GM13977 (cell line): ENCODE data around the gene CLN6.
"Not testable (repeated sequence)": the region's sequence is repeated elsewhere in the genome, so short reads cannot be mapped to it uniquely, and the experiment has no call there.

Source experiments
- DNase-seq: peaks from one replicate; pipeline ENCODE4 v3.0.0; 2012; ENCODE audit warnings: low spot score
- CTCF ChIP-seq: IDR thresholded peaks from 2 replicates; pipeline ENCODE4 v1.5.1; 2012; ENCODE audit warnings: mild to moderate bottlenecking, control low read depth; ENCODE audit not compliant: insufficient read depth; ENCODE audit errors: extremely low read depth, missing control alignments
- in situ Hi-C: fragments of 300-500 bp; cut with MboI; formaldehyde crosslinking; loops from one replicate; pipeline ENCODE4 v1.12.0; 2022; ENCODE audit warnings: low sequenced_read_pairs, low pct_unique_long_range_greater_than_20kb, mixed read lengths, inconsistent platforms; ENCODE audit not compliant: unreplicated experiment

Gene CLN6

DNA sequence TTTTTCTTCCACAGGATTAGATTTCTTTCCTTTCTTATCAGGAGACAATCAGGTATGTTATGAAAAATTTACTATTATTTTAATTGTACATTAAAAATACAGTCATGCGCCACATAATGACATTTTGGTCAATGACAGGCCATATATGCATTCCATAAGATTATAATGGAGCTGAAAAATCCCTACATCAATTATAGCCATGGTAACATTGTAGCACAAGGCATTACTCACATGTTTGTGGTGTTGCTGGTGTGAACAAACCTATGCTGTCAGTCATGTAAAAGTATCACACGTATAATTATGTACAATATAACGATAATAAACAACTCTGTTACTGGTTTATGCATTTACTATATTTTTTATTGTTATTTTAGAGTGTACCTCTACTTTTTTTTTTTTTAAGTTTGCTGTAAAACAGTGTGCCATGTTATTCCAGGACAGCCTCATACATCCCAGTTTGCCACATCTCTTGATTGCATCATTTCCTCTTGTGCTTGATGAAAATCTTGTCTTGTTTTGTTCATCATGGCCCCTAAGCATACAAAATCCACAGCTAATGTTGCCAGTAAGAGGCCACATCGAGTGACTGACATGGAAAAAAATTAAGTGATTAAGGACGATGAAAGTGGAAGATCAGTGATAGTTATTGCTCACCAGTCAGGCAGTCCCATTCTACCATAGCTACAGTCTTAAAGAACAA lies 45.8 kb downstream of the CLN6 start:
- no peak for TF ChIP-seq CTCF
- in situ Hi-C loops: no loop called here
- DNase-seq: no peak

DNA sequence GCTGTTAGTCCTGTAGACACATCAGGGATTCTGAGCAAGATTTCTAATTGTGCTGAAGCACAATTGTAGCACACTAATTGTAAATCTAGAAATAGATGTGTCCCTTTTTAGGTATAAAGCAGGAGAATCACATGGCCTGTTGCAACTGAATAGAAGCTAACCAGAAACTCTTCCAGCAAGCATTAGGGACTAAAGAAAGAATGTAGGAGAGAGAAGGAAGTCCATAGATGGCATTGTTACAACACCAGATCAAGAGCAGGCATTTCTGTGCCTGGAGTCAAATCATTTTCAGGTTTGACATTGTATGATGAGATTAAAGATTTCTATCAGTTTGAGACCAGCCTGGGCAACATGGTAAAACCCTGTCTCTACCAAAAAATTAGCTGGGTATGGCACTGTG lies 51.8 kb downstream of the CLN6 start:
- in situ Hi-C loops: no loop called here
- TF ChIP-seq CTCF: no peak
- no peak for DNase-seq

DNA sequence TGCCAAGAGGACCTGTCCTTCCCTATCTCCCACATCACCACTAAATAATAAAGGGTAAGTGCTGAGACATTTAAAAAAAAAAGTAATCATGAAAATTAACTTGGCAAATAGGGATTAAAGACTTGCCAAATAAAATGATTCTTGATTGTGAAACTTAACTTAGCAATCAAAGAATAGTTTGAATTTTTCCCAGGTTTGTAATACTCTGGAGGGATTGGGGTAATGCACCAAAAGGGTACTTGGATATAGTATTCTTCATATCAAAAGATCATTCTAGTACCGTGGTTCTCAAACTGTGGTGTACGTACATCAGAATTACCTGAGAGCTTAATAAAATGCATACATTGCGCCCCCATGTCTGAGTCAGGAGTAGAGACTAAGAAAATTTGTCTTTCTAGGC lies 52.9 kb downstream of the CLN6 start:
- DNase-seq: no peak
- TF ChIP-seq CTCF: no peak
- in situ Hi-C loops: no loop called here

DNA sequence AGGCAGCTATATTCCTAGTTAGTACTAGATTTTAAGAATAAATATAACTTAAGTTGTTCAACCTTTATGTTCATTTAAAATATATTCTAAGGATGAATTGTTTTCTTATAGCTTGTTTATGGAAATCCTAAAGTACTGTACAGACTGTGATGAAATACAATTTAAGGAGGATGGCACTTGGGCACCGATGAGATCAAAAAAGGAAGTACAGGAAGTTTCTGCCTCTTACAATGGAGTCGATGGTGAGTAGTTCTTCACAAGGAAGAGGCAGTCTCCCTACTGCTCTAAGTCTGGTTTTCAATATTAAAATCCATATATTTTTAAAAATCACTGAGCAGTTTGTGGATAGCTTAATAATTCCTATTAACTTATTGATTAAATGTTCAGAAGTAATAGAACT lies 54.0 kb downstream of the CLN6 start:
- no peak for TF ChIP-seq CTCF
- in situ Hi-C loops: no loop called here
- no peak for DNase-seq

DNA sequence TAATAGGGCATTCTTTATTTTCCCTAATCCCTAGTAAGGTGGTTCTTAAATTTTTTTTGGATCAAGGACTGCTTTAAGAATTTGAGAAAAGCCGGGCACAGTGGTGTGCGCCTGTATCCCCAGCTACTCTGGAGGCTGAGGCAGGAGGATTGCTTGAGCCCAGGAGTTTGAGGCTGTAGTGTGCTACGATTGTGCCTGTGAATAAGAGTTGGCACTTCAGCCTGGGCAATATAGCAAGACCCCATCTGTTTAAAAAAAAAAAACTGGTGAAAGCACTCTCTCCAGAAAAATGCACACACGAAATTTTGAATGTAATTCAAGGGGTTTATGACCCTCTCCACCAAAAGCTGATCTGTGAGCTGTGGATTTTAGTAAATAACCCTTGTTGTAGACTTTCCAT lies 56.4 kb downstream of the CLN6 start:
- in situ Hi-C loops: no loop called here
- TF ChIP-seq CTCF: no peak
- no peak for DNase-seq

- in situ Hi-C loops, DNase-seq: not testable (repeated sequence)
Observed at GRCh38 chr15:68172037-68172436, 57.5 kb downstream of the CLN6 start.

- TF ChIP-seq CTCF: no peak
- DNase-seq: no peak
- in situ Hi-C loops: no loop called here
Observed at GRCh38 chr15:68166847-68167246, 62.7 kb downstream of the CLN6 start.
